MM.1S (cell line): ENCODE data around the gene CCSAP.

Experiments
- EZH2phosphoT487 ChIP-seq: fragments of 300-600 bp; sonication (generic); IDR thresholded peaks from 2 replicates; pipeline ENCODE4 v1.6.1; 2018; ENCODE audit warnings: antibody characterized with exemption, low read length
- TF ChIP-seq, protein P1 (sequence below): fragments of 300-600 bp; sonication (generic); IDR thresholded peaks from 2 replicates; pipeline ENCODE4 v1.5.1; 2016; ENCODE audit warnings: antibody characterized with exemption, low read length, mixed read lengths

- TF ChIP-seq, protein P1, sequence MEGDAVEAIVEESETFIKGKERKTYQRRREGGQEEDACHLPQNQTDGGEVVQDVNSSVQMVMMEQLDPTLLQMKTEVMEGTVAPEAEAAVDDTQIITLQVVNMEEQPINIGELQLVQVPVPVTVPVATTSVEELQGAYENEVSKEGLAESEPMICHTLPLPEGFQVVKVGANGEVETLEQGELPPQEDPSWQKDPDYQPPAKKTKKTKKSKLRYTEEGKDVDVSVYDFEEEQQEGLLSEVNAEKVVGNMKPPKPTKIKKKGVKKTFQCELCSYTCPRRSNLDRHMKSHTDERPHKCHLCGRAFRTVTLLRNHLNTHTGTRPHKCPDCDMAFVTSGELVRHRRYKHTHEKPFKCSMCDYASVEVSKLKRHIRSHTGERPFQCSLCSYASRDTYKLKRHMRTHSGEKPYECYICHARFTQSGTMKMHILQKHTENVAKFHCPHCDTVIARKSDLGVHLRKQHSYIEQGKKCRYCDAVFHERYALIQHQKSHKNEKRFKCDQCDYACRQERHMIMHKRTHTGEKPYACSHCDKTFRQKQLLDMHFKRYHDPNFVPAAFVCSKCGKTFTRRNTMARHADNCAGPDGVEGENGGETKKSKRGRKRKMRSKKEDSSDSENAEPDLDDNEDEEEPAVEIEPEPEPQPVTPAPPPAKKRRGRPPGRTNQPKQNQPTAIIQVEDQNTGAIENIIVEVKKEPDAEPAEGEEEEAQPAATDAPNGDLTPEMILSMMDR = no peak
- no peak for TF ChIP-seq EZH2phosphoT487
Observed at GRCh38 chr1:229339086-229339485, 3.8 kb downstream of the CCSAP start.
